HepG2 (cell line): ENCODE data around the gene PLEKHG2. TPM values are rescaled to one million over a fixed set of nuclear protein-coding genes. Genes with fewer than 3 reads are reported as not detected.
A peak's percentile ranks its signal among the peaks of the same experiment; 100 is the strongest.

ENCODE experiments used
- AGO1 ChIP-seq: fragments of 200-400 bp; formaldehyde crosslinking; IDR thresholded peaks from 2 replicates; pipeline ENCODE4 v1.6.1; 2017; ENCODE audit warnings: mild to moderate bottlenecking, low read depth, low read length, moderate library complexity; ENCODE audit not compliant: poor library complexity, severe bottlenecking
- HMGA1 ChIP-seq: sonication (generic); formaldehyde crosslinking; conservative IDR thresholded peaks from 2 replicates; pipeline ENCODE4 v1.4.0; 2020; ENCODE audit warnings: missing genetic modification reagents
- MYNN ChIP-seq: sonication (generic); formaldehyde crosslinking; IDR thresholded peaks from 2 replicates; pipeline ENCODE4 v1.4.0; 2020; ENCODE audit warnings: mild to moderate bottlenecking, low read depth, missing genetic modification reagents
- PAX8 ChIP-seq: sonication (generic); formaldehyde crosslinking; IDR thresholded peaks from 2 replicates; pipeline ENCODE4 v1.8.0; 2022; ENCODE audit warnings: mild to moderate bottlenecking, missing genetic modification reagents, borderline replicate concordance
- PRDM10 ChIP-seq: sonication (generic); formaldehyde crosslinking; IDR thresholded peaks from 2 replicates; pipeline ENCODE4 v1.4.0; 2020; ENCODE audit warnings: low read depth, missing genetic modification reagents
- RAD51 ChIP-seq: fragments of 450-650 bp; IDR thresholded peaks from 2 replicates; pipeline ENCODE4 v1.6.1; 2016; ENCODE audit warnings: borderline replicate concordance
- SALL2 ChIP-seq: sonication (generic); formaldehyde crosslinking; IDR thresholded peaks from 2 replicates; pipeline ENCODE4 v1.8.1; 2023; ENCODE audit warnings: mild to moderate bottlenecking, missing genetic modification reagents, inconsistent platforms
- SMAD1 ChIP-seq: sonication (generic); formaldehyde crosslinking; IDR thresholded peaks from 2 replicates; pipeline ENCODE4 v1.4.0; 2020; ENCODE audit warnings: missing genetic modification reagents, low read depth, mild to moderate bottlenecking, borderline replicate concordance
- YY1 ChIP-seq: IDR thresholded peaks from 2 replicates; pipeline ENCODE4 v1.6.1; 2011; ENCODE audit warnings: low read length, low read depth, moderate library complexity, mild to moderate bottlenecking; ENCODE audit not compliant: insufficient read depth, insufficient replicate concordance
- ZNF354B ChIP-seq: sonication (generic); formaldehyde crosslinking; IDR thresholded peaks from 2 replicates; pipeline ENCODE4 v1.8.0; 2022; ENCODE audit warnings: mild to moderate bottlenecking, missing genetic modification reagents
- ZNF496 ChIP-seq: sonication (generic); formaldehyde crosslinking; IDR thresholded peaks from 2 replicates; pipeline ENCODE4 v1.8.1; 2023; ENCODE audit warnings: mild to moderate bottlenecking, moderate library complexity, missing genetic modification reagents; ENCODE audit not compliant: insufficient replicate concordance
- ZNF543 ChIP-seq: sonication (generic); formaldehyde crosslinking; IDR thresholded peaks from 2 replicates; pipeline ENCODE4 v1.4.0; 2020; ENCODE audit warnings: mild to moderate bottlenecking, missing genetic modification reagents
- ZNF549 ChIP-seq: sonication (generic); formaldehyde crosslinking; IDR thresholded peaks from 2 replicates; pipeline ENCODE4 v1.5.0; 2020; ENCODE audit warnings: missing genetic modification reagents
- ZNF687 ChIP-seq: sonication (generic); formaldehyde crosslinking; IDR thresholded peaks from 2 replicates; pipeline ENCODE4 v1.5.1; 2020; ENCODE audit warnings: mild to moderate bottlenecking, missing genetic modification reagents, moderate library complexity
- ZNF879 ChIP-seq: sonication (generic); formaldehyde crosslinking; IDR thresholded peaks from 2 replicates; pipeline ENCODE4 v1.8.1; 2023; ENCODE audit warnings: missing genetic modification reagents
- polyA plus RNA-seq, 8 experiments: library from polyadenylated mRNA; depleted of rRNA in 3 of 8; stranded (reverse) in 7 of 8; unstranded in 1 of 8; fragments of >200 nt; fragmentation: Illumina TruSeq in 4 of 8; extraction: Trizol in 4 of 8; gene quantifications; 2 replicates each; pipeline versions ENCODE4 v1.2.1 to v1.2.3, GENCODE V29; 2011 to 2016; ENCODE audit warnings: low read depth in 4 of 8, missing spikeins in 1 of 8, mixed read lengths in 1 of 8; ENCODE audit not compliant: insufficient read depth in 1 of 8
- total RNA-seq, 5 experiments: library from RNA; depleted of rRNA; stranded (reverse); fragments of >200 nt; fragmentation: Illumina TruSeq; extraction: Trizol; gene quantifications; 2 replicates each; pipeline ENCODE4 v1.2.3, GENCODE V29; 2016; ENCODE audit warnings: low read depth in 1 of 5
- TF ChIP-seq, protein P1 (sequence below): IDR thresholded peaks from 2 replicates; pipeline ENCODE4 v1.6.1; 2018; ENCODE audit warnings: missing genetic modification reagents, mild to moderate bottlenecking, missing compliant biosample characterization
- TF ChIP-seq, protein P2 (sequence below): sonication (generic); formaldehyde crosslinking; IDR thresholded peaks from 2 replicates; pipeline ENCODE4 v1.8.1; 2023; ENCODE audit warnings: missing genetic modification reagents, inconsistent platforms, borderline replicate concordance

Gene PLEKHG2
- total and polyA plus RNA-seq, 2 of the 13 experiments (the other 11 are each of a cell fraction or from before 2014, with no cell fraction given), result 3.6 to 6.8 TPM

DNA sequence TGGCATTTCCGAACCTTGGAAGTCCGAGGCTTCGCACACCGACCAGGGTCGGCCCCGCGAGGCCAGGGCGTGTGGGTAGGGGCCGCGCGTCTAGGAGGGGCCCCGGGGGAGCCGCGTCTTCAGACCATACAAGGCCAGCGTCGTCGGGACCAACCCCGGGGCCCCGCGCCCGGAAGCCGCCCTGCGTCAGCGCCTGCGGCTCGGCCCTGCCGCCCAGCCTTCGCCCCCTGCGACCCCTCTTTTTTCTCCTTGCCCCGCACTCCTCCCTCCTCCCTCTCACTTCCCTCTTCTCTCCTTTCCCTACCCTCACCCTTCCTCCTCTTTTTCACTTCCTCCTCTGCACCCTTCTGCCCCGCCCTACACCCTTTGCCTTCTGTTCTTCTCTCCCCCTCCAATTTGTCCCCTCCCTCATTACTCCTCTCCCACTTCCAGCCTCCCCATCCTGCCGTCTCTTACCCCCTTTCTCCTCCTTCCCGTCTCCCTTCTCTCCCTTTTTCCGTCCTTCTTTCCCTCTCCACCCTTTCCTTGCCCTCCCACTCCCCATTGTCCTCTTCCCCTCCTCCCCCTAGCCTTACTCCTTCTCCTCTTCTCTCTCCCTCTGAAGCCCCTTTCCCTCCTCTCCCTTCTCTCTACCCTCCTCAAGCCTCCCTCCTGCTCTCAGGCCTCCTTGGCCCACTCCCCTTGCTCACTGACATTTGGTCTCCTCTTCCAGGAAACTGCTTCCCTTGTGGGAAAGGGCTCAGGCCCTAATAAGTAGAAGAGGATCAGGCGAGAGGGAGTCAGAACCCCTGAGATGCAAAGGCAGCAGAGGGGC lies 2.2 kb upstream of the PLEKHG2 start (continued):
- TF ChIP-seq ZNF687 (peak; percentile 91), SALL2 (CRISPR knock-in tag) (no peak), PAX8 (CRISPR knock-in tag) (no peak), ZNF549 (CRISPR knock-in tag) (no peak), ZNF496 (CRISPR knock-in tag) (no peak), HMGA1 (CRISPR knock-in tag) (no peak), ZNF543 (CRISPR knock-in tag) (peak; percentile 71; the same call in 1 of the 2 replicates), YY1 (no peak), MYNN (CRISPR knock-in tag) (no peak), RAD51 (no peak), AGO1 (peak; percentile 86), ZNF879 (no peak), ZNF354B (CRISPR knock-in tag) (no peak), PRDM10 (CRISPR knock-in tag) (no peak), SMAD1 (0 out of 2 replicates have a peak, but pooled peaks have one; percentile 33)
- TF ChIP-seq, protein P1, sequence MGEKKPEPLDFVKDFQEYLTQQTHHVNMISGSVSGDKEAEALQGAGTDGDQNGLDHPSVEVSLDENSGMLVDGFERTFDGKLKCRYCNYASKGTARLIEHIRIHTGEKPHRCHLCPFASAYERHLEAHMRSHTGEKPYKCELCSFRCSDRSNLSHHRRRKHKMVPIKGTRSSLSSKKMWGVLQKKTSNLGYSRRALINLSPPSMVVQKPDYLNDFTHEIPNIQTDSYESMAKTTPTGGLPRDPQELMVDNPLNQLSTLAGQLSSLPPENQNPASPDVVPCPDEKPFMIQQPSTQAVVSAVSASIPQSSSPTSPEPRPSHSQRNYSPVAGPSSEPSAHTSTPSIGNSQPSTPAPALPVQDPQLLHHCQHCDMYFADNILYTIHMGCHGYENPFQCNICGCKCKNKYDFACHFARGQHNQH (CRISPR knock-in tag), result peak; percentile 12; the same call in 1 of the 2 replicates
- TF ChIP-seq, protein P2, sequence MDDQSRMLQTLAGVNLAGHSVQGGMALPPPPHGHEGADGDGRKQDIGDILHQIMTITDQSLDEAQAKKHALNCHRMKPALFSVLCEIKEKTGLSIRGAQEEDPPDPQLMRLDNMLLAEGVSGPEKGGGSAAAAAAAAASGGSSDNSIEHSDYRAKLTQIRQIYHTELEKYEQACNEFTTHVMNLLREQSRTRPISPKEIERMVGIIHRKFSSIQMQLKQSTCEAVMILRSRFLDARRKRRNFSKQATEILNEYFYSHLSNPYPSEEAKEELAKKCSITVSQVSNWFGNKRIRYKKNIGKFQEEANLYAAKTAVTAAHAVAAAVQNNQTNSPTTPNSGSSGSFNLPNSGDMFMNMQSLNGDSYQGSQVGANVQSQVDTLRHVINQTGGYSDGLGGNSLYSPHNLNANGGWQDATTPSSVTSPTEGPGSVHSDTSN (CRISPR knock-in tag), result no peak
